HG03354 (cell line): Measurements from ENCODE around the gene SPATS2L.

Experiments
- ATAC-seq: cut with Tn5 transposase; IDR thresholded peaks from one replicate; pipeline ENCODE4 v1.9.1; 2021; ENCODE audit warnings: mild to moderate bottlenecking; ENCODE audit not compliant: unreplicated experiment, poor library complexity, severe bottlenecking

Gene SPATS2L

GRCh38 chr2:200523158-200523557 is 216.7 kb downstream of the SPATS2L start:
- no peak for ATAC-seq

DNA sequence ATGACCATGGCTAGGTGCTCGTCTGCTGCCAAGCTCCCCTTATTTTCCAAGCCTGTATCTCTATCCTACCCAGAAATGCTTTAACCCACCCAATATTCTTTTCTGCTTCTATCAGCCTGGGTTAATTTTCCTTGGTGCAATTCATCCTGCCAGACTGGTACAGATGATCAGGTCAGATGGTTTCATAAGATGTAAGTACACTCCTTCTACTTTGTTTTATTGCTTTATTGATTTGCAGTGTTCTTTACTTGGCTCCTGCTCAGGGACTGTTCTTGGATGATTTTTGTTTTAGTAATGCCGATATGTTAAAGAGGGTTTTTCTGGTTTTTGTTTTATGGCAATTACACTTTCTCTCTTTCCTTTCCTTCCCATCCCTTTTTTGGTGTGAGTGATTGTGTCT is 217.1 kb downstream of the SPATS2L start:
- ATAC-seq = no peak

DNA sequence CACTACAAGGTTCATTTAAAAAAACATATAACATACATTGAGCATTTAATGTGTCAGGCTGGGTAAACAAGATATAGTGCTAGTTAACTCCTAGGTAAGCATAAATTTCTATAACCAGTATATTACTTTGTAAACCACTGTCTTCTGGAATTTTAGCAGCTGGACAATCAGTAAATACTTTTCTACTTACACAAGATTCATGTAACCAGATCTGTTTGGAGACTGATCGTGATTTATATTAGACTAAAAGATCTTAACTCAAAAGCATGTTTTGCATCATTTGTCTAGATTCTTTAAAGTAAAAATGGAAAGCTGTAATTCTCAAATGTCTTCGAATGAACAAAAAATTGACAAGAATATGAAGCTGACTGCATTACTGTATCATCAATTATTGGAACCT is 218.6 kb downstream of the SPATS2L start:
- ATAC-seq = no peak

DNA sequence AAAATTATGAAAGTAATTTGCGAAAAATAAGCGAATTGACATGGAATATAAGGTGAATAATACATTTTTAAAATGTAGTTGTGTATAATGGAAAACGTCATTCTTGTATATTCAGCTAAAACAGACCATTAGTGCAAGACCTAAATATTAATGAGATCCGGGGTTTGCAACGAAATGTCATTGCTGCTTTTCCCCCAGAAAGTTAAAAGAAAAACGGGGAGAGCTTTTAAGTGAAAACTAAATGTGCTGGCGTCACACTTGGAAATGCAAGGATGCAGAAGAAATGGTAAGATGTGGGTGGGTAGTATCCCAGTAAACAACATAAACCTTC is 219.0 kb downstream of the SPATS2L start:
- no peak for ATAC-seq

DNA sequence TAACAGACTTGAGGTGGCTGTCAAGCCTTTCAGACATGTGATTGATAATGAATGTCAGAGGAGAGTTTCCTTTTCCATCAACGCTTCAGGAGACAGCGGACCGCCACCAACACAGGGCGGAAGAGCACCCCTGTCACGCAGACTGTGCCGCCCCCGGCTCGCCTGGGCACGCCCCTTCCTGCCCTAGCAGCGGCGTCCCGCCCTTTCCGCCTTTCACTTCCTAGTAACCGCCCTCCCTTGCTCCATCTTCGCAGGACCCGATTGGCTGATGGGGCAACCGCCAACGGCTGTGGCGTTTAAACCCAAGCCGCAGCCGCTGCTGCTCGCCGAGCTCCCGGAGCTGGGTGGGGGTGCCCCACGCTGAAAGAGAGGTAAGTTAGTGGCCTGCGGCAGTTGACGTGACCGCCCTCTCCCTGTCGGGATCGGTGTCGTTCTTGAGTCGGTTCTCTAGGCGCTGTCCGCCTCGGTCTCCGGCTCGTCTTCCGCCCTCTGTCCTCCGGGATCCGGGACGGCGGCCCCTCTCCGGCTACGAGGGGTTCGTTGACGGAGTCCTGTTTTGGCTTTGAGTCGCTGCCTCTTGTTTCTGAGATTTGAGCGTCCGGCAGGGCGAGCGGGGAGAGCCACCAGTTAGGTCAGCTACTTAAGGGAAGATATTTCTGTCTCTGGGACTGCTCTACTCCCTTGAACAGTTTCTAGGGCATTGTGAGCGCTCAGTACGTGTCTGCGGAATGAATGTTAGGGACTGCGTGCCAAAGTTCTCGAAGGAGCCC is 219.6 kb downstream of the SPATS2L start, which contains the start of gene SGO2:
Gene SGO2, plus strand, starts transcription at position 326 of the 770 bp plus-strand sequence. CDS start 6,769 bp downstream, outside the sequence.
- ATAC-seq = peak; percentile 100

DNA sequence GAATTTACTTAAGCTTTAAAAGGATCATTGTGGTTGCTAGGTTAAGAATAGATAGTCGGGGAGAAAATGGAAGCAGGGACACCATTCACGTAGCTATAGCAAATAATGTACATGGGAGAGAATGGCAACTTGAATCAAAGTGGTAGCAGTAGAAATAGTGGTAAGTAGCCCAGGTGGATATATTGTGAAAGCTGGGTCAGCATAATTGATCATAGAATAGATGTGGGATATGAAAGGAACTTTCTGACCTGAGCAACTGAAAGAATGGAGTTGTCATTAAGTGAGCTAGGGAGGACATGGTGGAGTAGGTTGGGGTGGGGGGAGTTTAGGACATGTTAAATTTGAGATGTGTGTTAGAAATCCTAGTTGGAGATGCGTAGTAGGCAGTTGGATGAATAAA is 221.7 kb downstream of the SPATS2L start:
- no peak for ATAC-seq
